ENCODE measurements around the gene TASOR.
"Not testable (repeated sequence)": the region's sequence is repeated elsewhere in the genome, so short reads cannot be mapped to it uniquely, and the experiment has no call there.

Gene TASOR

GRCh38 chr3:56683122-56683817, at the start of gene TASOR:
TSS of gene TASOR (minus strand) at chr3:56683265. CDS start at chr3:56683006, 259 bp downstream.
- DNase-seq (ENCODE audit: low spot score): peak; percentile 91

GRCh38 chr3:56732109-56732508, 49.0 kb upstream of the TASOR start:
- no peak for DNase-seq (ENCODE audit: low spot score)

- DNase-seq (ENCODE audit: low spot score): no peak
These were observed 42.1 kb upstream of the TASOR start for GRCh38 chr3:56725175-56725574.

GRCh38 chr3:56724676-56725075, 41.6 kb upstream of the TASOR start:
- DNase-seq (ENCODE audit: low spot score): no peak

- DNase-seq (ENCODE audit: low spot score): no peak
These were observed 37.8 kb upstream of the TASOR start for GRCh38 chr3:56720849-56721248.

GRCh38 chr3:56718809-56719208, 35.7 kb upstream of the TASOR start:
- not testable (repeated sequence) for DNase-seq (ENCODE audit: low spot score)

GRCh38 chr3:56711344-56711743, 28.3 kb upstream of the TASOR start:
- DNase-seq (ENCODE audit: low spot score): no peak

- DNase-seq (ENCODE audit: low spot score): not testable (repeated sequence)
These were observed 24.3 kb upstream of the TASOR start for GRCh38 chr3:56707412-56707811.

GRCh38 chr3:56706629-56707028, 23.6 kb upstream of the TASOR start:
- DNase-seq (ENCODE audit: low spot score): no peak

- DNase-seq (ENCODE audit: low spot score): no peak
These were observed 21.6 kb upstream of the TASOR start for GRCh38 chr3:56704706-56705105.

- DNase-seq (ENCODE audit: low spot score): peak; percentile 41
These were observed 19.6 kb upstream of the TASOR start for GRCh38 chr3:56702490-56703315.

- no peak for DNase-seq (ENCODE audit: low spot score)
These were observed 17.1 kb upstream of the TASOR start for GRCh38 chr3:56700151-56700550.

- DNase-seq (ENCODE audit: low spot score): no peak
These were observed 12.0 kb upstream of the TASOR start for GRCh38 chr3:56694867-56695683.

GRCh38 chr3:56693750-56694149, 10.7 kb upstream of the TASOR start:
- no peak for DNase-seq (ENCODE audit: low spot score)

- not testable (repeated sequence) for DNase-seq (ENCODE audit: low spot score)
These were observed 9.7 kb upstream of the TASOR start for GRCh38 chr3:56692520-56693433.

- not testable (repeated sequence) for DNase-seq (ENCODE audit: low spot score)
These were observed 8.9 kb upstream of the TASOR start for GRCh38 chr3:56692001-56692365.

GRCh38 chr3:56691165-56692000, 8.3 kb upstream of the TASOR start:
- DNase-seq (ENCODE audit: low spot score): no peak

GRCh38 chr3:56689303-56689702, 6.2 kb upstream of the TASOR start:
- DNase-seq (ENCODE audit: low spot score): no peak

GRCh38 chr3:56688191-56688590, 5.1 kb upstream of the TASOR start:
- DNase-seq (ENCODE audit: low spot score): no peak

GRCh38 chr3:56684029-56684428, 964 bp upstream of the TASOR start:
- no peak for DNase-seq (ENCODE audit: low spot score)

Measured in hepatic stellate cell (primary cell).